Measurements from ENCODE around the gene TMC1.

TMC1 gene

DNA sequence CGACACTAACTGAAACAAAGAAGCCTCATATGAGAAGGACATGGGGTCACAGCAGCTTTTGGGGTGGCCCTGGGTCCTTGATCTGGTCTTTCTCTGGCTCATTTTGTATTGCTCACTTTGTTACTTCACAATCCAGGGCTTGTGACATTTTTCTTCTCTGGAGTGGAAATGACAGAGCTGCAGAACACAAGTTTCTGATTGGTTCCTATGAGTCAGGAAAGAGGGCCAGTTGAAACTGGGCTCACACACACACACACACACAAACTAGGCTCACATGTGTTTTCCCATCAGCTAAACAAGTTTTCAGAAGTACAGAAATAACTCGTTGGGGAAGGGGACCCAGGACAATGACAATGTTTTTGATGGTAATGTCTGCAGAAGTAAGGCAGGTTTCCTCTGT is 54.3 kb downstream of the TMC1 start:
- DNase-seq (ENCODE audit: low read depth in 2 of 2), result no peak

GRCh38 chr9:72576087-72576486 is 54.7 kb downstream of the TMC1 start:
- DNase-seq (ENCODE audit: low read depth in 2 of 2), result no peak

DNA sequence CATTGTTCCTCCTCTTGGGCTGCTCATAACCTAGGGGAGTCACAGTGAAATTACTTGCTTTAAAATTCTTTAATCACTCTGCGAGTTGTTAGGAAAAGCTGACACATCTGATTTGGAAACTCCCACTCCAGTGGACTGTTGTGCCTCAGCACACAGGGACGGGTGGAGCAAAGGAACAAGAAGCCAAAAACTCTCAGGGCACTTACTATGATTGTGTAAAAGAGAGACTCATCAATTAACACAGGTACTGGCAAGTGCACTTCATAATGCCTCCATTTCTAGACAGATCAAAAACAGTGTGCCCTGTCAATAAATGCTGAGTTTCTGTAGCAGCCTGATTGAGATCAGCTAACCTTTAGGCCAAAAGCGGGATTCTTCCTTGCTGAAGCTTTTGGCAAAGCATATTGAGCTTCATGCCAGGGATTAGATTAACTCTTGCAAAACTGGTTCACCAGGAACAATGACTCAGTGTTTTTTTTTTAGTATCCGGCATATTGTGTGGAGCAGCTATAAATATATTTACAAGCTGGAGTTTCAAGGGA is 55.9 kb downstream of the TMC1 start:
- DNase-seq (ENCODE audit: low read depth in 2 of 2), result peak; percentile 79 to 81

GRCh38 chr9:72579190-72579589 is 57.8 kb downstream of the TMC1 start:
- peak in 1 of 2 experiments; percentile 46 for DNase-seq (ENCODE audit: low read depth in 2 of 2)

- DNase-seq (ENCODE audit: low read depth in 2 of 2), result no peak
Measured at GRCh38 chr9:72579880-72580550, 58.6 kb downstream of the TMC1 start.

DNA sequence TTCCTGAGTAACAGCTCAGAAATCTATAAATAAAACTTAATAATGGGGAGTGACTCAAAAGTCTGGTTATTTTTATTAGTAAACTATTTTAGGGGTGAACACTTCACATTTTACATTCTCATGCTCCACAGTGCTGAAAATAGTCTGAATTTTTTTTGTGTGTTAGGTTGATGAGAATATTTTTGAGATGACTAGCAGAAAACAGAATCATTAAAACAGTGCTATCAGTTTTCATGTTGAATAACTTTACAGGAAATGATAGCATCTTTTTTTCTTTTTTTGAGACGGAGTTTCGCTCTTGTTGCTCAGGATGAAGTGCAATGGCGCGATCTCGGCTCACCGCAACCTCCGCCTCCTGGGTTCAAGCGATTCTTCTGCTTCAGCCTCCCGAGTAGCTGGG is 60.3 kb downstream of the TMC1 start:
- DNase-seq (ENCODE audit: low read depth in 2 of 2), result peak; percentile 65 to 75

DNA sequence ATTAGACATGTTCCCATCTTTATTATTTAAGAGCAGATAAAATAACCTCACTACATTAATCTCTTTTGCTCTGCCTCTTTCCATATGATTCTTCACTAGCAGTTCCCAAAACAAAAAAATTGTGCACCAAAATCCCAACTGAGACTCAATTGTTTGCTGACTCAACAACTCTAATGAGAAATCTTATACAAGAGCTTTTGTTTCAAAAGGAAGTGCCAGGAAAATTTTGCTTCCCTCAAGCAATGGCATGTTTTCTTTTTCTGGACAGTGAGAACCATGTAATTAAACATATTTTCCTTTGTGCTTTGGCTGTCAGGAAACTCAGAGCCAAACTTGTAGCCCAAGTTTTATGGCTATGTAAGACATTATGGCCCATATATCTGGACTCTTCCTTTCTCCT is 62.0 kb downstream of the TMC1 start:
- DNase-seq (ENCODE audit: low read depth in 2 of 2), result no peak

DNA sequence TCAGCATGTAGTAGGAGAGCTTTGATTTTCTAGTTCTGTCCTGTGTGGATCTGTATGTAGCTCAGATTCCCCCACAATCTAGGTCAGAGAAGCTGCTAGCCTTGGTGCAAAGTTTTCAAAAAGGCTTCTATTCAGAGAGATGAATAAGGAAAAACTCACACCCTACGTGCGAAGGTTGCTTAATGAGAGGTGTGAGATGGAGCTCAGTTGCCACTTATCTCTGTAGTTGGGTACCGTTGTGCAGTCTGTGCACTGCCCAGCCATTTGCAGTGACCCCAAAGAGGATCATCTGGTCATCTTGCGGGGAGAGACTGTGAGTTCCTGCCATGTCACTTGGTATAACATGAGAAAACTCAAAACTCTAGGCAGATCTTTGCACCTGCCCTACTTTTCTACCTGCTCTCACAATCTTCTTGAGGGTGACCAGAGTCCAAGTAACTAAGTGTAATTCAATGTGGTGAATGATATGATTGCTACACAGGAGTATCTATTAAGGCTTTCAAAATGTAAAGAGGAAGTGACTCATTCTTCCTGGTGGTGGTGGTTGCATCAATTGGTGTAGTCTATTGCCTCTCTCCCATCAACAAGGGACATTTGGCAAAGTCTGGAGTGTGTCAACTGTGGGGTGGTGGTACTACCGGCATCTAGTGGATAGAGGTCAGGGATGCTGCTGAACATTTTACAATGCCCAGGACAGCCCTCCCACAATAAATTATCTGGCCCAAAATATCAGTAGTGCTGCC is 65.2 kb downstream of the TMC1 start:
- peak; percentile 58 to 59 for DNase-seq (ENCODE audit: low read depth in 2 of 2)

- DNase-seq (ENCODE audit: low read depth in 2 of 2), result no peak
Measured at GRCh38 chr9:72588336-72588735, 66.9 kb downstream of the TMC1 start.

DNA sequence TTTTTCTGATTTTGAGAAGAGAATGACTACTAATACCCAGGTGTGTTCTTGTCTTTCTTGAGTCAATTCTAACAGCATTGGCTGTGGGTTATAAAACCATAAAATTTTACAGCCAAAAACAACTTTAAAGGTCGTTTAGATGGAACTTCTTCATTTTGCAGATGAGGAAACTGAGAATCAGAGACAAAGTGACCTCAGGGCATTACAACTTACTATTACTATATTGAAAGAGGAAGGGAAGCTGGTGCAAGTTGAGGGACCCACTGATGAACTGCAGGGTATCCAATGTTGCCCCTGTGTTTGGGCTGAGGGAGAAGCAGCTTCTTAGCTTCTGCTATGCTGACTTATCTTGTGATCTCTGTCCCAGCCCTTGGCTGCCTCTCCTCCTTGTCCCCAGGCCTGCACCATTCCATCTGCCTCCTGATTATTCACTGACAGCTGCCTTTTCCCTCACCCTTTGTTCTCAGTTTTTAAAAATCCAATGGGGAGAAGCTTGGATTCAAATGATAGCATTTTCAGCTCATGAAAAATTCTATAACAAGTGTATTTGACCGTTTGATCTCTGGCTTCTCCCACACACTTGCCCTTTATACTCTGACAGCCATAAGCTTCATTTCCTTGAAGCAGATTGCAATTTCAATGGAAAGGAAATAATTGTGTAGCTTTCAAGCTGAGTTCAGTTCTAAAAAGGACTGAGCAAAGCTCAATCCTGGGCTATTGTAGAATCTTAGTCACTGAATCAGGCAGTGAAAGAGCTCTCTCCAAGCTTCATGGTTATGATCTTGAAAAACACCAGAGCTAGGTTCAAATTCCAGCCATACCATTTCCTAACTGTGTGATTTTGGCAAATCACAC is 68.5 kb downstream of the TMC1 start:
- DNase-seq (ENCODE audit: low read depth in 2 of 2), result no peak

GRCh38 chr9:72590824-72591223 is 69.4 kb downstream of the TMC1 start:
- DNase-seq (ENCODE audit: low read depth in 2 of 2), result no peak

DNA sequence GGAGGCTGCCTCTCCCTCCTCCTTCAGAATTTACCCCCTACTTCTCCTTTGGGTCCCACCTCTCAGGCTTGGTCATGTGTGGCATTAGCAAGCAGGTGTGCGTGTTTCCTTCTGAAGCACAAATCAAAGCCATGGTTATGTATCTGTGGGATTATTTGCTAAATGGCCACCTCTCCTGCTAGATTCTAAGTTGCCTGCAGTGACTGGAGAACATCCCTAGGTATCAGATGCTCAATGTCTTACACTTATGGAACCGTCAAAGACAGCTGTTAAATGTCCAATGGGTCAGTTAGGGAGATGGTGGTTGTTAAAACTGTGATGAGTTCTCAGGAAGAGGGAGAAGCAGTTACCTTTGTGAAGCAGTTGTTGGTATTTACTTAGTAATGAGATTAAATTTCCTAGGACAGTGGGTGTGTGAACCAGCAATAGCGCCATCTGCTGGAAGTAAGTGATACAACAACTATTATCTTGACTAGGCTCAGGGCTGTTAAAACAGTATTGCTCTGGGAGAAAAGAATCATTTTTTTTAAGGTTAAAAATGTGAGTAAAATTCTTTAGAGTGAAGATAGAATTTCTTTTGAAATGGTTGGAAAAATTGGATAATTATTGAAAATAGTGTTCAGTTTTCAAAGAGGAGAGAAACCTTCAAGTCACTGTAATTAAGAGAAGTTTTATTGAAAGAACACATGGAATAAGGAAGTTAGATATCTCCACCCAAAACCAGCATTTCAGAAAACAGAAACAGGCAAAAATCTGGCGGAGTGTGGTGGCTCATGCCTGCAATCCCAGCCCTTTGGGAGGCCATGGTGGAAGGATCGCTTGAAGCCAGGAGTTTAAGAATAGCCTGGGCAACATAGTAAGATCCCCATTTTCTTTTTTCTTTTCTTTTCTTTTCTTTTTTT is 71.3 kb downstream of the TMC1 start:
- DNase-seq (ENCODE audit: low read depth in 2 of 2), result peak in 1 of 2 experiments; percentile 24

DNA sequence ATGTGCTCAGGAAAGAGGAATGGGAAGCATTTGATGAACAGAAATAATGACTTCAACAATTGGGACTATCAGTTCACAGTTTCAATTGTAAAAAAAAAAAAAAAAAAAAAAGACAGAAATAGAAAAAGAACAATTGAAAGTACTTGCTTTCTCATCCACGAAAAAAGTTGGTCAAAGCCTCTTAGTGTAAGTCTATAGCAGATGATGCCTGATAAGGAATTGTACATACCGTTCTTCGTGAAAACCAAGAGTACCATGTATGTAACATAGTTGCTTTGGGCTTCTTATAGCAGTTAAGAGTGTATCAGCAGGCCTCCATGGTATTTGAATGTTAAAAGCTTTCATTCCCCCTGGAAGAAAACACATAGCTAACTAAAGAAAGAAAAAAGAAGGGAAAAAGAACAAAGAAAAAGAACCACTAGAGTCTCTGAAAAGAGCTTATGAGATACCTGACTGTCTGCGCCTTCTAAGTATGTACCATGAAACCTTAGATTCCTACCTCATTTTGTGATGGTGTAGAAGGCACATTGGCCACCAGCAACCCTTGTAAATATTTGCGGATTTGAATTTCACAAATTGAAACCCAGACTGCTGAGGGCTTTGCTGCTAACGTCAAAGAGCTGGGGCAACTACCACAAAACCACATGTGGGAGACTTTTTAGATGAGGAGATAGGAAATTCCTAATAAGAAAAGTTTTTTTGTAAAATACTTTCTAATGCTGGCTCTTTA is 75.2 kb downstream of the TMC1 start:
- DNase-seq (ENCODE audit: low read depth in 2 of 2), result no peak

- DNase-seq (ENCODE audit: low read depth in 2 of 2), result no peak
Measured at GRCh38 chr9:72597181-72597517, 75.7 kb downstream of the TMC1 start.

DNA sequence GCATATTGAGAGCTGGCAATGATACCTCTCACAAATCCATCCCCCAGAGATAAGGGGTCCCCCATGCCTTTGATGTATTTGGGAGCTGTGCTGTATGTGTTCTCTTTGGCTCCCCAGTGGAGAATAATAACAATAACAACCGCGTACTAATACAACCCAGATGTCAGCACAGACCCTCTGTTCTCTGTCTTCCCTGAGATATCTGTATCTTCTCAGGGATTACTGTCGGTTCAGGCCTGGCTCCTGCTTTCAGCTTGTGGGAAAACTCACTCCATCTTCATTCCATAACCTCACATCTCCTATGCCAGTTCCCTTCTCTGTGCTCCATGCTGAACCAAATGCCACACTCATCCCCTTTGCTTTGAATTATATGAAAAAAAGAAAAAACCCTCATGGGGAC is 76.2 kb downstream of the TMC1 start:
- no peak for DNase-seq (ENCODE audit: low read depth in 2 of 2)

DNA sequence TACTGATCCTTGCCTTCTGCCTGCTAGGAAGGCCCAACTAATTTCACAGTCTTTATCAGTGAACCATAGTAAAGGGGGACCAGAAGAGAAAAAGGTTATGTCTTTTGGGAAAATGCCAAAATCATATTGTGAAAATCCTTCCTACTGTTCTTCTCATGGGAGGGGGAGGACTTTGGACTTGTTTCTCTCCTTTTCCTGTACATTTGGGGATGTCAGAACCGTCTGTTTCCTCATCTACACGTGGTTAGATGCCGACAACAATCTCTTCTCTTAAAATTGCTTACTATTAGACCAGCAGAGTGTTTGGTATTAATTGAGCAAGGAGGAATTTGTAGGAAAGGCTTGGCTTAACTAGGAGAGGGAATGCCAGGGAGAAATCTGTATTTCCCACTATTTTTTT is 77.2 kb downstream of the TMC1 start:
- no peak for DNase-seq (ENCODE audit: low read depth in 2 of 2)

DNA sequence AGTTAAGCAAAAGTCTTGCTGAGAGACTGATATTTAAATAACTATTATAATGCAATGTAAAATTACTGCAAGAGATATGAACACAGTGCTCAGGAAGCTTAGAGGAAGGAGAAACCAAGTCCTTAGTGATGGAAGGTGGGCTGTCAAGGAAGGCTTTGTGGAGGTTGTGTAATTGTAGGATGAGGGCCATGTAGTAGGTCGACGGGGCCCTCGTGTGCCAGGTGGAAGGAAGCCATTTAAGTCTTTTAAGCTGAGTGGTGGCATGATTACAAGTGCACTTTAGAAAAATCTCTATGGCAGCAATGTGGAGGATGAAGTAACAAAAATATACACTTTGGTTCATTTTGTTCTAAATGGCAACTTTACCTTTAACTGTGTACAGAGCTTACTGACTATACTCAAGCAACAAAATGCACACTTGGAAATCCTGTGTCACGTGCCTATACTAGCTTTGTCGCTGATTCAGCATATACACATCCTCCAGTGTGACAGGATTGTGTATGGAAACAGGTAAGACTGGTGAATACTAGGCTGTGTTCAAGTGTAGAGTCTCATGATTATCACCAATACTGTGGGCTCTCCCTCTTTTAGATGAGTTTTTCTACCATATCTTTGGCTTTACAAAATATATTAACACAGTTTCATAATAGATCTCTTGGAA is 78.6 kb downstream of the TMC1 start:
- DNase-seq (ENCODE audit: low read depth in 2 of 2), result no peak

- peak; percentile 37 to 51 for DNase-seq (ENCODE audit: low read depth in 2 of 2)
Measured at GRCh38 chr9:72600671-72601070, 79.3 kb downstream of the TMC1 start.

DNA sequence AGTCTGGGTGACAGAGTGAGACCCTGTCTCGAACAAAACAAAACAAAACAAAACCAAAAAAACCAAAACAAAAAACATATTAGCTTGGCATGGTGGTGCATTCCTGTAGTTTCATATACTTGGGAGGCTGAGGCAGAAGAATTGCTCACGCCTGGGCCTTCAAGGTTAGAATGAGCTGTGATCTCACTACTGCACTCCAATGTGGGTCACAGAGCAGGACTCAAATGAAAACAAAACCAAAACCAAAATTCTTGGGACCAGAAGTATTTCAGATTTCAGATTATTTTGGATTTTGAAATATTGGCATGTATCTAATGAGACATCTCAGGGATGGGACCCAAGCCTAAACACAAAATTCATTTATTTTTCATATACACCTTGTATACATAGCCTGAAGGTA is 80.2 kb downstream of the TMC1 start:
- DNase-seq (ENCODE audit: low read depth in 2 of 2), result no peak

GRCh38 chr9:72612449-72612848 is 91.0 kb downstream of the TMC1 start:
- DNase-seq (ENCODE audit: low read depth in 2 of 2), result no peak
